ENCODE measurements around the gene SERPINB1.

GRCh38 chr6:2834262-2834661, 7.4 kb downstream of the SERPINB1 start:
- TF ChIP-seq GATA2 (IDR thresholded peaks at IDR 0.05; ENCODE audit: low read depth, low read length): no peak
- TF ChIP-seq GATA3 (IDR thresholded peaks at IDR 0.05; ENCODE audit: low read depth, low read length): no peak
